Epidermal melanocyte (primary cell): ENCODE results near the gene APOL2.
"Not testable (repeated sequence)": the region's sequence is repeated elsewhere in the genome, so short reads cannot be mapped to it uniquely, and the experiment has no call there.

Experiments
- DNase-seq: peaks from one replicate; pipeline ENCODE4 v3.0.0; 2011; ENCODE audit warnings: low spot score; ENCODE audit not compliant: insufficient read length

APOL2 gene

GRCh38 chr22:36201025-36201424, 38.3 kb downstream of the APOL2 start:
- DNase-seq, result not testable (repeated sequence)

GRCh38 chr22:36199001-36199551, 40.3 kb downstream of the APOL2 start:
- DNase-seq, result no peak

GRCh38 chr22:36198536-36198935, 40.8 kb downstream of the APOL2 start:
- no peak for DNase-seq

GRCh38 chr22:36197514-36198146, 41.7 kb downstream of the APOL2 start:
- no peak for DNase-seq

- no peak for DNase-seq
Measured at GRCh38 chr22:36197065-36197440, 42.3 kb downstream of the APOL2 start.

- DNase-seq, result no peak
Measured at GRCh38 chr22:36196254-36197064, 42.9 kb downstream of the APOL2 start.

- peak; percentile 65 for DNase-seq
Measured at GRCh38 chr22:36194971-36195370, 44.4 kb downstream of the APOL2 start.

GRCh38 chr22:36194385-36194784, 44.9 kb downstream of the APOL2 start:
- DNase-seq, result no peak

- DNase-seq, result no peak
Measured at GRCh38 chr22:36193577-36193976, 45.8 kb downstream of the APOL2 start.

GRCh38 chr22:36193171-36193570, 46.2 kb downstream of the APOL2 start:
- no peak for DNase-seq

- DNase-seq, result no peak
Measured at GRCh38 chr22:36192542-36192941, 46.8 kb downstream of the APOL2 start.

GRCh38 chr22:36191106-36191836, 48.1 kb downstream of the APOL2 start:
- DNase-seq, result peak; percentile 58

GRCh38 chr22:36187862-36188261, 51.5 kb downstream of the APOL2 start:
- not testable (repeated sequence) for DNase-seq

- DNase-seq, result no peak
Measured at GRCh38 chr22:36185828-36186624, 53.3 kb downstream of the APOL2 start.

- no peak for DNase-seq
Measured at GRCh38 chr22:36184433-36185025, 54.8 kb downstream of the APOL2 start.

GRCh38 chr22:36183446-36183845, 55.9 kb downstream of the APOL2 start:
- DNase-seq, result no peak

GRCh38 chr22:36182857-36183256, 56.5 kb downstream of the APOL2 start:
- DNase-seq, result no peak

GRCh38 chr22:36182056-36182455, 57.3 kb downstream of the APOL2 start:
- DNase-seq, result no peak

GRCh38 chr22:36180928-36181327, 58.4 kb downstream of the APOL2 start:
- DNase-seq, result no peak

GRCh38 chr22:36180038-36180880, 59.1 kb downstream of the APOL2 start:
- DNase-seq, result peak; percentile 71
